Right lobe of liver (tissue), 6 donors: Measurements from ENCODE around the gene DCHS2. TPM values are rescaled to one million over a fixed set of nuclear protein-coding genes. Genes with fewer than 3 reads are reported as not detected.

ENCODE experiments used
- ATAC-seq, 4 donors: fragments of 200-7000 bp; cut with Tn5 transposase; one replicate each; pipeline ENCODE4 v1.9.1; 2020; ENCODE audit warnings: mild to moderate bottlenecking in 4 of 4, moderate library complexity in 4 of 4
- DNase-seq, 3 donors: peaks; one replicate each; pipeline ENCODE4 v3.0.0-alpha.2; 2020
- H3K27ac ChIP-seq, 3 donors: fragments of 200-600 bp; one replicate each; pipeline ENCODE4 v1.8.0; 2022
- H3K27me3 ChIP-seq, 2 donors: fragments of 200-600 bp; one replicate each; pipeline ENCODE4 v1.8.0; 2022
- H3K36me3 ChIP-seq, 4 donors: fragments of 200-600 bp; sonication (generic) in 1 of 4; one replicate each; pipeline versions ENCODE4 v1.5.1 to v1.8.0; 2017 to 2022; ENCODE audit warnings: control low read depth in 1 of 4
- H3K4me1 ChIP-seq, 4 donors: fragments of 200-600 bp; sonication (generic) in 1 of 4; one replicate each; pipeline versions ENCODE4 v1.5.1 to v1.8.0; 2017 to 2022; ENCODE audit warnings: control low read depth in 1 of 4
- H3K4me3 ChIP-seq, 3 donors: fragments of 200-600 bp; one replicate each; pipeline ENCODE4 v1.8.0; 2022
- H3K9me3 ChIP-seq, 4 donors: fragments of 200-600 bp; sonication (generic) in 1 of 4; one replicate each; pipeline versions ENCODE4 v1.5.1 to v1.8.0; 2017 to 2022; ENCODE audit warnings: control low read depth in 1 of 4
- CTCF ChIP-seq, 4 donors: fragments of 200-600 bp in 3 of 4; fragments of 450-650 bp in 1 of 4; IDR thresholded peaks; one replicate each; pipeline versions ENCODE4 v1.5.1 to v1.8.0; 2016 to 2022; ENCODE audit warnings: antibody characterized with exemption in 4 of 4, mild to moderate bottlenecking in 2 of 4
- POLR2A ChIP-seq: fragments of 450-650 bp; IDR thresholded peaks from one replicate; pipeline ENCODE4 v1.6.1; 2017; ENCODE audit warnings: antibody characterized with exemption, mild to moderate bottlenecking
- WGBS: methylation state at CpG from one replicate; pipeline ENCODE4 v1.1.6; 2018; ENCODE audit warnings: low coverage, low lambda C conversion rate; ENCODE audit not compliant: insufficient coverage; ENCODE audit errors: missing lambda C conversion rate; 5-methylcytosine and 5-hydroxymethylcytosine counted together
- intact Hi-C, 2 donors: fragments of 100-400 bp; cut with DNase I; formaldehyde crosslinking; loops; one replicate each; pipeline versions ENCODE4 v1.11.2 to v1.14.1; 2022
- total RNA-seq, 6 experiments: library from RNA; depleted of rRNA in 2 of 6; stranded (reverse); fragments of >200 nt in 2 of 6; fragmentation: NEBNext Ultra II Directional in 3 of 6; extraction: Animal tissue kit (Norgen Biotek cat#: 25700) in 3 of 6; gene quantifications; one replicate each; pipeline versions ENCODE4 v1.1.0 to v1.2.4, GENCODE V29; 2016 to 2023
- donor health status: DM: no; HTN: yes; CAD: no.
- donor health status: DM: no; HTN: no; CAD: no.
- donor health status: DM: no; HTN: no; CAD: no.
- donor health status: DM: no; HTN: yes; CAD: no.
- donor health status: DM: no; HTN: yes; CAD: no.

The DCHS2 gene
- total RNA-seq, 6 experiments from 2014 or later: 0.07 to 0.37 (median 0.12) TPM; not detected in 1

DNA sequence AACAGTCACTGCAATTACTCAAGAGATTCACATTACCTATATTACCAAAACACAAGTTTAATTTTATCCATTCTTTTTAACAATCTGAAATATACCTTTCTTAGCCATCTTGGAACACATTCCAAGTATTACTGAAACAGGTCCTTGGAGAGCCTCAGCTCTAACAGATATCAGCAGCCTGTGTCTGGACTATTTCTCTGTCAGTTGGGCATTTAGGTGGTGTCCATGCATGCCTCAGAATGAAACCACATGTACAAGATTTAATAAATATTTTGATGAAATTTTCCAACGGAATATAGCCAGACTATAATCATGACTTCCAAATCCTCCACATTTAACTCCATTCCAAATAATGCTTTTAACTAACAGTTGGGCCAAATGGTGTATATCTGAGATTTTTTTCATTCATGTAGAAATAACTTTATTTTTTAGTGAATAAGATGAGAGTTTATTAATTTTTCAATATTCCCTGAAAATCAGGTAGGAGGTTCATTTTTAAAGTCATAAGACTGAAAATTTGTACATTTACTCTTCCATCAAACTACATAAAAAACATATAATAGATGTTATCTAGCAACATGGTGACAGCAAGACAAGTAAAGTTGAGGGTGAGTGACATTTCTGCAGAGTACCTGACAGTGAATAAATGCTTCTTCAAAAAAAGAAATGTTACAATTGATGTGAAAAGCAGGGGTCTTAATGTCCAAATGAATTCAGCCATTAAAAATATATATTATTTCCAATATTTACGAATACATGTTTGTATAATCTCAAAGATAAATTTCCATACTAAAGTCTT is 174.2 kb downstream of the DCHS2 start:
- Histone ChIP-seq H3K9me3 (no peaks in the 10 kb centered on the region), H3K4me3 (no peak overlapping the region), H3K27me3 (no peaks in the 10 kb centered on the region), H3K27ac (no peak overlapping the region), H3K4me1 (no peaks in the 10 kb centered on the region), H3K36me3 (no peaks in the 10 kb centered on the region)
- TF ChIP-seq POLR2A: no peak
- no peak for TF ChIP-seq CTCF (IDR thresholded peaks at IDR 0.05)
- intact Hi-C loops: no loop called here
- DNase-seq: no peak
- ATAC-seq: no peak
- WGBS: 31% methylated on average over 2 of the region's 2 CpGs

DNA sequence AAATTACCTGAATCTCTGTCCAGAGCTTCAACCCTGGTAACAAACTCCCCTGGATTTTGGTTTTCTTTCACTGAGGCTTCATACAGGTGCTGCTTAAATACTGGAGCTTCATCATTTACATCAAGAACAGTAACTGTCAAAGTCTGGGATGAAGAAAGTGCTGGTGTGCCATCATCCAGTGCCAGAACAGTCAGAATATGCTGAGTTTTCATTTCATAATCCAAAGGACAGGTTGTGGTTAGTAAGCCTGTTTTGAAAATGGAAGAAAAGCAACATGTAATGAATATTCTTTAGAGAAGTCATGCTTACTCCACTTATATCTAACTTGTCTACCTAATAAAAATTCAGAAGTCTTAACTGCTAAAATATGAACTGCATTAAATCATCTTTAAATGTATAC is 175.9 kb downstream of the DCHS2 start:
- TF ChIP-seq POLR2A (no peak), CTCF (IDR thresholded peaks at IDR 0.05) (no peak)
- Histone ChIP-seq H3K9me3 (no peaks in the 10 kb centered on the region), H3K4me1 (no peaks in the 10 kb centered on the region), H3K4me3 (no peak overlapping the region), H3K36me3 (no peaks in the 10 kb centered on the region), H3K27ac (no peak overlapping the region), H3K27me3 (no peaks in the 10 kb centered on the region)
- DNase-seq (no peak), ATAC-seq (no peak)
- intact Hi-C loops: no loop called here

DNA sequence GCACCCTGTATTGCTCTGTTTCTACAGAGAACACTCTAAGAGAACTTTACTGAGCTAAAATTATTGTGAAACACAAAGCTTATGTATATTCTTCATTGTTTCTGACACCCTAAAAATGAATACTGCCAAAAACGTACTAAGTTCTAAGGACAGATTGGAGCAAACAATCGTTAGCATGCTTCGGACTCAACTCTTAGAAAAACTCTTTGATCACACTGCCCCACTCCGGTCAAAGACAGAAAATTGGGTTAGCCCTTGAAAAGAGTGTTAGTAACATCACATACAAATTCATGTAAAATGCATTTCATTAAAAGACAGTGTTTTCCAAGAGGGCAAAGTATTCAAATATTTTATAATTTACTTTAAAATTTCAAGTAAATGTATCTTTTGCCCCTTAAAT is 177.4 kb downstream of the DCHS2 start:
- no peaks in the 10 kb centered on the region for H3K9me3 ChIP-seq
- no peak for TF ChIP-seq POLR2A
- peak; percentile 9 to 29 (median 22) for TF ChIP-seq CTCF (IDR thresholded peaks at IDR 0.05)
- H3K27me3 ChIP-seq: no peaks in the 10 kb centered on the region
- DNase-seq: no peak
- H3K36me3 ChIP-seq: no peaks in the 10 kb centered on the region
- H3K27ac ChIP-seq: no peak overlapping the region
- no peaks in the 10 kb centered on the region for H3K4me1 ChIP-seq
- H3K4me3 ChIP-seq: no peak overlapping the region
- 14% methylated on average over 4 of the region's 4 CpGs for WGBS
- intact Hi-C loops: no loop called here
- peak in 3 of 4 donors; percentile 41 to 63 (median 60) for ATAC-seq

DNA sequence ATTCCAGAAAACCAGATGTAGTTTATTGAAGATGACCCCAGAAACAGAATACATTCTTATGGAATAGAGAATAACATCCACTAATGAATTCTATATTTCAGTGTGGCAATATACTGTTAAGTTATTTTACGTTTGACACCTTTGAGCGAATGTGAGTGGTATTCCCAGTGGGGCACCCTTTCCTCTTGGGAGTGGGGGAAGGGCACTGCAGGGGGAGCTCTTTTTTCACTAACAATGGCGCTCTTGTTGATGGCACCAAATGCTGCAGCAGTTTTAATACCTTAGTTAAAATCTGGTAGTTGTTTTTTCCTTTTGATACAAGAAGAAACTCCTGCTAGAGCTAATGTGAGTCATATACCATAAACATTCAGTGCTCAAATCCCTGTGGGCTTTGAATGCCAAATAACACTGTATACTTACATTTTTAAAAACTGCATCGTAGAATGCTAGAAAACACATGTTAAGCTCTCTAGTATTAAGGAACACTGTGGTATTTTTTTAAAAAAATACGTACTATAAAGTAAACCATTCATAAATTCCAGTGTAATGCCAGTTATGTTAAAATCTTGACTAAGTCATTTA is 178.5 kb downstream of the DCHS2 start:
- TF ChIP-seq CTCF (IDR thresholded peaks at IDR 0.05) (no peak), POLR2A (no peak)
- intact Hi-C loops: no loop called here
- 52% methylated on average over 5 of the region's 5 CpGs for WGBS
- ATAC-seq: no peak
- no peaks in the 10 kb centered on the region for H3K9me3 ChIP-seq
- no peak for DNase-seq
- H3K4me1 ChIP-seq: no peaks in the 10 kb centered on the region
- no peak overlapping the region for H3K4me3 ChIP-seq
- no peaks in the 10 kb centered on the region for H3K27me3 ChIP-seq
- no peak overlapping the region for H3K27ac ChIP-seq
- H3K36me3 ChIP-seq: no peaks in the 10 kb centered on the region
